HEK293 (cell line): ENCODE results near the gene SLC35D3.
"Not testable (repeated sequence)": the region's sequence is repeated elsewhere in the genome, so short reads cannot be mapped to it uniquely, and the experiment has no call there.

Source experiments
- CTCF ChIA-PET: fragments of 350-600 bp; formaldehyde crosslinking; extraction: SDS; loops from one replicate; lab custom pipeline; 2021; ENCODE audit warnings: antibody characterized with exemption; lab: Yijun Ruan, JAX
- POLR2A ChIA-PET: fragments of 300-600 bp; formaldehyde crosslinking; extraction: SDS; loops from one replicate; lab custom pipeline; 2020; ENCODE audit warnings: antibody characterized with exemption, inconsistent platforms; lab: Yijun Ruan, JAX
- H3K27ac ChIP-seq: fragments of 200-500 bp; sonication (Bioruptor generic); 2 replicates; pipeline ENCODE4 v1.5.1; 2014; ENCODE audit warnings: low read depth, low read length, control low read depth, inconsistent platforms; ENCODE audit errors: extremely low read depth
- H3K36me3 ChIP-seq, 2 experiments: fragments of 200-500 bp in 1 of 2; sonication (Bioruptor generic) in 1 of 2; 1 replicate in 1 of 2; 2 replicates in 1 of 2; pipeline ENCODE4 v1.5.1; 2014 to 2017; ENCODE audit warnings: inconsistent platforms in 2 of 2, low read length in 2 of 2; ENCODE audit not compliant: control insufficient read depth in 2 of 2, insufficient read depth in 1 of 2
- H3K4me1 ChIP-seq: fragments of 200-500 bp; sonication (Bioruptor generic); 2 replicates; pipeline ENCODE4 v1.5.1; 2014; ENCODE audit warnings: mild to moderate bottlenecking, low read length, inconsistent platforms; ENCODE audit not compliant: control insufficient read depth, insufficient read depth
- H3K4me3 ChIP-seq: 2 replicates; pipeline ENCODE4 v1.5.1; 2011; ENCODE audit warnings: low read depth, mild to moderate bottlenecking, control low read depth, low read length, moderate library complexity
- H3K9me3 ChIP-seq: fragments of 200-500 bp; sonication (Bioruptor generic); 2 replicates; pipeline ENCODE4 v1.5.1; 2014; ENCODE audit warnings: low read depth, low read length, inconsistent platforms; ENCODE audit not compliant: control insufficient read depth, insufficient read depth
- EGR2 ChIP-seq: fragments of 450-650 bp; formaldehyde crosslinking; IDR thresholded peaks from 2 replicates; pipeline ENCODE4 v1.5.1; 2016; ENCODE audit warnings: low read depth, missing biosample characterization, missing genetic modification characterization
- GLIS2 ChIP-seq: fragments of 450-650 bp; formaldehyde crosslinking; IDR thresholded peaks from 2 replicates; pipeline ENCODE4 v1.5.1; 2016; ENCODE audit warnings: missing biosample characterization, missing genetic modification characterization
- INSM2 ChIP-seq: fragments of 450-650 bp; formaldehyde crosslinking; IDR thresholded peaks from 2 replicates; pipeline ENCODE4 v1.5.1; 2016; ENCODE audit warnings: missing biosample characterization, missing genetic modification characterization
- KLF1 ChIP-seq: fragments of 450-650 bp; formaldehyde crosslinking; IDR thresholded peaks from 2 replicates; pipeline ENCODE4 v1.5.1; 2016; ENCODE audit warnings: missing biosample characterization, missing genetic modification characterization
- KLF17 ChIP-seq: fragments of 450-650 bp; formaldehyde crosslinking; IDR thresholded peaks from 2 replicates; pipeline ENCODE4 v1.5.1; 2016; ENCODE audit warnings: missing biosample characterization, missing genetic modification characterization
- TSHZ1 ChIP-seq: fragments of 450-650 bp; formaldehyde crosslinking; IDR thresholded peaks from 2 replicates; pipeline ENCODE4 v1.5.1; 2016; ENCODE audit warnings: missing biosample characterization, missing genetic modification characterization, borderline replicate concordance
- ZBTB1 ChIP-seq: fragments of 450-650 bp; formaldehyde crosslinking; IDR thresholded peaks from 2 replicates; pipeline ENCODE4 v1.5.1; 2016; ENCODE audit warnings: missing biosample characterization, missing genetic modification characterization
- ZBTB48 ChIP-seq: fragments of 450-650 bp; formaldehyde crosslinking; IDR thresholded peaks from 2 replicates; pipeline ENCODE4 v1.5.1; 2016; ENCODE audit warnings: missing biosample characterization, missing genetic modification characterization
- ZNF146 ChIP-seq: fragments of 450-650 bp; formaldehyde crosslinking; IDR thresholded peaks from 2 replicates; pipeline ENCODE4 v1.5.1; 2016; ENCODE audit warnings: missing biosample characterization, missing genetic modification characterization
- ZNF175 ChIP-seq: fragments of 450-650 bp; formaldehyde crosslinking; IDR thresholded peaks from 2 replicates; pipeline ENCODE4 v1.5.1; 2016; ENCODE audit warnings: missing biosample characterization, missing genetic modification characterization
- ZNF202 ChIP-seq: fragments of 450-650 bp; formaldehyde crosslinking; IDR thresholded peaks from 2 replicates; pipeline ENCODE4 v1.5.1; 2016; ENCODE audit warnings: missing biosample characterization, missing genetic modification characterization, borderline replicate concordance
- ZNF521 ChIP-seq: fragments of 450-650 bp; formaldehyde crosslinking; IDR thresholded peaks from 2 replicates; pipeline ENCODE4 v1.5.1; 2017; ENCODE audit warnings: missing biosample characterization, mild to moderate bottlenecking, missing genetic modification characterization
- ZNF600 ChIP-seq: fragments of 450-650 bp; formaldehyde crosslinking; IDR thresholded peaks from 2 replicates; pipeline ENCODE4 v1.5.1; 2016; ENCODE audit warnings: missing biosample characterization, missing genetic modification characterization
- ZNF677 ChIP-seq: fragments of 450-650 bp; IDR thresholded peaks from 2 replicates; pipeline ENCODE4 v1.5.0; 2018; ENCODE audit warnings: missing biosample characterization, mild to moderate bottlenecking, missing genetic modification characterization, moderate library complexity
- ZNF701 ChIP-seq: fragments of 450-650 bp; formaldehyde crosslinking; IDR thresholded peaks from 2 replicates; pipeline ENCODE4 v1.5.1; 2016; ENCODE audit warnings: missing biosample characterization, missing genetic modification characterization
- ZNF747 ChIP-seq: fragments of 450-650 bp; formaldehyde crosslinking; IDR thresholded peaks from 2 replicates; pipeline ENCODE4 v1.5.1; 2016; ENCODE audit warnings: missing biosample characterization, missing genetic modification characterization
- ZNF791 ChIP-seq: fragments of 450-650 bp; formaldehyde crosslinking; IDR thresholded peaks from 2 replicates; pipeline ENCODE4 v1.5.1; 2016; ENCODE audit warnings: missing biosample characterization, missing genetic modification characterization
- ZXDB ChIP-seq: fragments of 450-650 bp; formaldehyde crosslinking; IDR thresholded peaks from 2 replicates; pipeline ENCODE4 v1.5.1; 2016; ENCODE audit warnings: missing biosample characterization, missing genetic modification characterization

Gene SLC35D3

GRCh38 chr6:136876469-136876868, 45.6 kb upstream of the SLC35D3 start:
- H3K9me3 ChIP-seq, H3K27ac ChIP-seq, POLR2A ChIA-PET, CTCF ChIA-PET: not testable (repeated sequence)
- H3K36me3 ChIP-seq: peaks cover 0 to 17% of the 10 kb centered on the region in 2 experiments; a peak in 1 of 3 replicates
- TF ChIP-seq ZNF146 (tag by site-specific recombination): peak; percentile 88
- TF ChIP-seq, all 188 proteins: peak for 1; not testable (repeated sequence) for 187
- H3K4me1 ChIP-seq, H3K4me3 ChIP-seq: not testable (repeated sequence)

- H3K36me3 ChIP-seq: no peaks in the 10 kb centered on the region
- CTCF ChIA-PET: interaction anchor here (0.7 to 1.5 kb wide), 2 partner anchors 35 to 44 kb away, joined by 3 to 5 read pairs; no protein-coding TSS in a partner anchor
- no peak overlapping the region for H3K4me3 ChIP-seq
- no peak overlapping the region for H3K27ac ChIP-seq
- TF ChIP-seq EGR2 (tag by site-specific recombination) (no peak), ZBTB1 (tag by site-specific recombination) (no peak), ZNF202 (tag by site-specific recombination) (no peak), ZNF701 (tag by site-specific recombination) (no peak), ZNF175 (tag by site-specific recombination) (no peak), KLF17 (tag by site-specific recombination) (no peak), ZNF791 (tag by site-specific recombination) (no peak), ZNF600 (tag by site-specific recombination) (no peak), ZBTB48 (tag by site-specific recombination) (no peak), ZXDB (no peak), INSM2 (tag by site-specific recombination) (no peak), ZNF521 (tag by site-specific recombination) (no peak), ZNF146 (tag by site-specific recombination) (no peak), ZNF747 (tag by site-specific recombination) (no peak), TSHZ1 (tag by site-specific recombination) (no peak), ZNF677 (tag by site-specific recombination) (no peak), KLF1 (tag by site-specific recombination) (no peak), GLIS2 (tag by site-specific recombination) (no peak)
- no peaks in the 10 kb centered on the region for H3K4me1 ChIP-seq
- POLR2A ChIA-PET: interaction anchor here (0.8 to 1.5 kb wide), 2 partner anchors 10 to 14 kb away, joined by 3 to 8 read pairs; no protein-coding TSS in a partner anchor
- H3K9me3 ChIP-seq: no peaks in the 10 kb centered on the region
These were observed 41.2 kb upstream of the SLC35D3 start for GRCh38 chr6:136880748-136881460.
